T-helper 1 cell (primary cell): Measurements from ENCODE around the gene COQ8A.
"Not testable (repeated sequence)": the region's sequence is repeated elsewhere in the genome, so short reads cannot be mapped to it uniquely, and the experiment has no call there.

Experiments
- DNase-seq, 5 donors: peaks; one replicate each; pipeline ENCODE4 v3.0.0-alpha.2; 2012 to 2020

COQ8A gene

DNA sequence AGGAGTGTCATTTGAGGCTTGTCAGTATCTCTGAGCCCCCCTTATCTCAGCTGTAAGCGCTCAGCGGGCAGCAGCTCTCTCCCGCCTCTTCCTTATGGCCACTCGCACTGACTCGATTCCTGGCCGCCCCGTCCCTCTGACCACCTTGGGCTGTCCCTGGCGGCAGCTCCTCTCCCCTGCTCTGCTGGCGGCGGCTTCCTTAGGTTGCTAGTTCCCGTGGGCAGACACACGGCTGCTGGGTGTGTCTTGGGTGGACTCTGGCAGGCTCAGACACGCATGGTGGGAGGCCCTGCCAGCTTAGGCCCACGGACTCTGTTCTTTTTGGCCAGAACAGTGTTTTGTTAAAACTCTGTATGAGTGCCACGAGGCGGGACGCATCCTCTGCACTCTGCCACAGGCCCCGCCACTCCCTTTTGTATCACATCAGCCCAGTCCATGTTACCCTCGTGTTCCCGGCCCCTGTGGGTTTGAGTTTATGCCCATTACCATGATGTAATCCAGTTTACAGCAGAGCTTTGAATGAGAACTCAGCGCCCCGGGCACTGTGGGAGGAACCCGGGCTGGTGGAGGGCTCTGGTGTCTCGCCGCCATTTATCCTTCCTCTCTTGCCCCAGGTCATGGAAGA, 45.9 kb downstream of the COQ8A start:
- no peak for DNase-seq

DNA sequence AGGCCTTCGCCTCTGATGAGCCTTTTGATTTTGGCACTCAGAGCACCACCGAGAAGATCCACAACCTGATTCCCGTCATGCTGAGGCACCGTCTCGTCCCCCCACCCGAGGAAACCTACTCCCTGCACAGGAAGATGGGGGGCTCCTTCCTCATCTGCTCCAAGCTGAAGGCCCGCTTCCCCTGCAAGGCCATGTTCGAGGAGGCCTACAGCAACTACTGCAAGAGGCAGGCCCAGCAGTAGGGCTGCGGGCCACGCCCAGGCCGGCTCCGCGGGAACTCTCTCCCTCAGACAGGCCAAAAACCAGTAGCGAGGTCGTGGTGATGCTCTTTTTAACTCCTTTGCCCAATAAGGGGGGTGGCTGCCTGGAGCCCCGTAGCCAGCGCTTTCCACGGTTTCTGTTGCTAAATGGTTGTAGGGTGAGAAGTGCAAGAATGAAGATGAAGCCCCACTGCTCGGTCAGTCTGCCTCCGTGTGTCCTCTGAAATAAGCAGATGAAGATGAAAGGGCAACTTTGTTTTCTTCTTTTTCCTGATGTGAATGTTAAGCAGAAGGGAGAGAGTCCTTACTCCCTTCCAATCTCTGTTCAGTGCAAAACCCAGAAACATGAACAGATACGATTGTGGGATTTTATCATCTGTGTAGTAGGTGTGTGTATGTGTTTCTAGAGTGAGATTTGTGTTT, 46.5 kb downstream of the COQ8A start:
- DNase-seq: no peak

DNA sequence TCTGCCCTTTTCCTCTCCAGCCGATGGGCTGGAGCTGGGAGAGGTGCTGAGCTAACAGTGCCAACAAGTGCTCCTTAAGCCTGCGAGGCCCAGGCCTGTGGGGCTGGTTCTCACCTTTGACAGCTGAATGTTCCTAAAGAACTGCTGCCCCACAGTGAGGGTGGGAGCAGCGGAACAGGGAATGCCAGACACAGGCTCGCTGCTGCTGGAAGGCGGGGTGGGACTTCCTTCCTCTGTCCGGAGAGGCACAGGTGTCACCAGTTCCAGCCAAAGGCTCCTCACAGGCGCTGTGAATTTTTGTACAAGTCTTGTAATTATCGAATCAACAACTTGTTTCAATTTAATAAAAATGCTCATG, 47.1 kb downstream of the COQ8A start:
- DNase-seq: no peak

DNA sequence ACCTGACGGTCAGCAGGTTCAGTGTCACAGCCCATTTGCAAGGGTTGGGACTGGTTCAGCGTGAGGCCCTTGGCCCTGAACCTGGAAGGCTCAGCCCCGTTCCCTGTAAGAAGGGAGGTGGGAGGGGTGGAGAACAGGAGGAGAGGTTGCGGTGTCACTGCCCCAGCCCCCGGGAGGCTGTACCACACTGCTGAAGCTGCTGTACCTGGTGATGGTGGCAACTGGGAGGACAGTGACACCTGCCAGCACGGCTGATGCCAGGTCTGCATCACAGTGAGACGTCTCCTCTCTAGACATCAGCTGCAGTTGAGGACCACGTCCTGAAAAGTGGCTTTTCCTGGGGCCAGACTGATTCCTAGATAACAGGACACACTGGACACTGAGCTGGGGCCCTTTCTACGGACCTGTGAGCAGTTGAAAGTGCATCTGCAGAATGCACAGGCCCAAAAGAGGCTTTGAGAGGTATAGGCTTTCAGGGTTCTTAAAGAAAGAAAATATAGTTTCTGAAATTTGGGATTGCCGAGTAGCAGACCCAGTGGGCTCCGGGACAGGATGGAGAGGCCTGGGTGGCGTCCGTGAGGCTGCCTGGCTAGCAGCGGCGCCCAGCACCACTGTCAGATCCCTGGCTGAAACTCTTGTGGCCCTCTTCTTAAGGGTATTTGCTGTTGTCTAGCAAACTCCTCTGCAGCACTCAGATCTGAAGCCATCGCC, 47.7 kb downstream of the COQ8A start:
- no peak for DNase-seq

DNA sequence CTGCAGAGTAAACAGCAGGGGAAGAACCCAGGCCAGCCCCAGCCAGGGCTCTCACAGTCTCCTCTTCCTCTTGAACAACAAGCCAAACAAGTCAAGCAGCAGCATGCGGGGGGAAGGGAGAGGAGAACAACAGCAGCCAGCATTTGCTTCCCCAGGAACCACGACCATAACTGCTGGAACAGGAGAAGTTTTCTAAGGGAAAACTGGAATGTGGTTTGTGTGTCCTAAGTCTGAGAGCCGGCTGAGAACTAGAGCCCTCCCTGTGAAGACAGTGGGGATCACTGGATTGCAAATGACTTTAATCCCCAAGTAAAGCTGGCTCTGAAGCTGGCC, 48.2 kb downstream of the COQ8A start:
- DNase-seq: no peak

DNA sequence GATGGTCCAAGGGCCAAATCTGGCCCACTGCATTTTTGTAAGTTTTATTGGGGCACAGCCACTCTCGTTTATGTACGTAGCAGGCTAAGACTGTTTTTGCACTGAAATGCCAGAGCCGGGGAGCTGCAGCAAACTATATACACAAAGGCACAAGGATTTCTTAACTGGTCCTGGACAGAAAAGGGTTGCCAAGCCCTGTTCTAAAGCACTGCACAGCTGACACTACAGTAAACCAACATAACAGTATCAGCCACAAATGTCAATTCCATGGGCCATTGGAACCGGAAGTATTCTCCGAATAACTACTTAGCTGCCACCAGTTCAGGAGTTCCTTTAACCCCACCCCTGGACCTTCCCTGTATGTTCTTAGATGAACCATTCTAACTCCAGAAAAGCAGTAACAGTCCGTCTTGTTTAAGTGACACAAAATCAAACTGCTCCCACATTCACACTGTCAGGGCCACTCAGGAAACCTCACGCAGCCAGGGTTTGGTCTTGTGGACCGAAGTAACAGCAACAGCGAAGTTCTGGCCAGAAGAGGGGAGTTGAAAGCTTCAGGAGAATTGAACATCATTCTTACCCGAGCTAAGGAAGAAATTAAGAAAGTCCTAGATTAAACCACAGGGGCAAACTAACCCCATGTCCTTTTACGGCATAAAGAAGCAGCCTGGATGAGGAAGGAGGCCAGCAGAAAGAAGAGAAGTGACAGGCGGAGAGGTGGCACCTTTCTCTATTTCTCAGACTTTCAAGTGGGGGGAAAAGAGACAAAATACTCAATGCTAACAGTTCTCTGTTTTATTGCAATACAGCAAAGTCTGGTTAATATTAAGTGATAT, 49.2 kb downstream of the COQ8A start:
- no peak for DNase-seq

DNA sequence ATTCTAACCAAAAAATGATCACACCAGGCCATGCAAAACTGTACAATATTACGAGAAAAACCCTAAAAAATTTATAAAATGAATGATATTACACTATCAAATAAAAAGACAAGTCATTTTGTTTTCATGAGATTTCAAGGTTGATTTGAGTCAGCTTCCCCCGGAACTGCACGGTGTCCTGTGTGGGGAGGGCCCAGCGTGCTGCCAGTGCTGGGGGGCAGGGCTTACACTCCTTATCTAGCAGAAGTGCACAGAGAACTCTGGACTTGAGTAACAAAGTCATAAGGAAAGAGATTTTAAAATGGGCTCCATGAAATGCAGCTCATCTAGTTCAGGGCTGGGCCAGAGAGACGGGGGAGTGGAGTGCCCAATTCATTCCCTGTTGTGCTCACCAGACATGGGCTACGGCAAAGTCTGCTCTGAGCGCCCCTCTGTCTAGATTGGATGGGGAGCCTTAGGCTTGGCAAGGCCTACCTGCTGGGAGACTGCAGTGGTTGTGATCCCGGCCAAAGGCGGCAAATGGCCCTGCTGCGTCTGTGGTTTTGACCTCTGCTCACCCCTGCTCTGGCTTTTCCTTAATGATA, 50.1 kb downstream of the COQ8A start:
- peak in 1 of 5 donors; percentile 89 for DNase-seq

DNA sequence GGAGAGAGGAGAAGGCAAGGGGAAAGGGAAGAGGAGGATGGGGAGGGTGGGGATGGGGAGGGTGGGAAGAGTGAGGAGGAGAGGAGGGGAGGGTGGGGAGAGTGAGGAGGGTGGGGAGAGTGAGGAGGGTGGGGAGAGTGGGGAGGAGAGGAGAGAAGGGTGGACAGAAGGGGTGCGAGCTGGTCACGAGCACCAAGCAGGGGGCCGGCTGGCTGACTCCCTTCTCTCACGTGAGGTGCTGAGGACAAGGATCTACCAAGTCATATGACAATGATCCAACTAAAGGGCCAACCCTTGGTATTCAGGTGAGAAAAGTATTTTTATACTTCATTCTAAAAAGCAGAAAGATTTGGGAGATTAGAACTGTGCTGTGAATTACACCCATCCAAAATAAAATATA, 51.8 kb downstream of the COQ8A start:
- no peak for DNase-seq

DNA sequence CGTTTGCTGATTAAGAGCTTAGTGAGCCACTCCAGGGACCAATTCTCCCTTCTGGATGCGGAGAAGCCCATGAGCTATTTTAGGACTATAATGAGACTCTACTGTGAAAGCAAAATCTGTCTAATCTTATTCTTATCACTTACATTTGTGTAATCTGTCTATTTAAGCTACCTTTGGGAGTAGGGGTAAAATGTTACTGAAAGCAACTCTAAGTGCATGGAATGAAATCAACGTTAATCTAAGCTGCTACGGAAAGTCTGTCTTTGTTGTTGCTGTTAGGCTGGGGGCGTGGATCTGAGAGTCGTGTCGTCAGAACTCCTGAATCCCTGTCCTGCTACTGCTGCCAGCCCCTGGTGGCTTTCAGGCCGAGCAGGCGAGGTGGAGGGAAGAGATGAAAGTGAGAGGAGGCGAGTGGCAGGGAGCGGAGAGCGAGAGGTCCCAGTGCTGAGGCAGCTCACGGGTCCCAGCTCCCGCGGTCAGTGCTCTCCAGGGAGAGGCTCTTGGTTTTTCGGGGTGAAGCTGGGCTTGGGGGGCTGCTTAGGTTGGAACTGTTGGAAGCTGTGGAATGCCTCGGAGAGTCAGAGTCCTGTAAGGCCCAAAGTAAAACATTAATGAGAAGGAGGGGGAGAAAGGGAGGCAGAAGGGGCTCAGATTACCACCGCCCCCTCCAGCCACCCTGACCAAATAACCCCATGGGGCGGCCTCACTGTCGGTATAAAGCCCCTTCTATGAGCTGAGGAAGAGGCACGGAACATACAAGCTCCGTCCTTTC, 53.9 kb downstream of the COQ8A start:
- DNase-seq: no peak

DNA sequence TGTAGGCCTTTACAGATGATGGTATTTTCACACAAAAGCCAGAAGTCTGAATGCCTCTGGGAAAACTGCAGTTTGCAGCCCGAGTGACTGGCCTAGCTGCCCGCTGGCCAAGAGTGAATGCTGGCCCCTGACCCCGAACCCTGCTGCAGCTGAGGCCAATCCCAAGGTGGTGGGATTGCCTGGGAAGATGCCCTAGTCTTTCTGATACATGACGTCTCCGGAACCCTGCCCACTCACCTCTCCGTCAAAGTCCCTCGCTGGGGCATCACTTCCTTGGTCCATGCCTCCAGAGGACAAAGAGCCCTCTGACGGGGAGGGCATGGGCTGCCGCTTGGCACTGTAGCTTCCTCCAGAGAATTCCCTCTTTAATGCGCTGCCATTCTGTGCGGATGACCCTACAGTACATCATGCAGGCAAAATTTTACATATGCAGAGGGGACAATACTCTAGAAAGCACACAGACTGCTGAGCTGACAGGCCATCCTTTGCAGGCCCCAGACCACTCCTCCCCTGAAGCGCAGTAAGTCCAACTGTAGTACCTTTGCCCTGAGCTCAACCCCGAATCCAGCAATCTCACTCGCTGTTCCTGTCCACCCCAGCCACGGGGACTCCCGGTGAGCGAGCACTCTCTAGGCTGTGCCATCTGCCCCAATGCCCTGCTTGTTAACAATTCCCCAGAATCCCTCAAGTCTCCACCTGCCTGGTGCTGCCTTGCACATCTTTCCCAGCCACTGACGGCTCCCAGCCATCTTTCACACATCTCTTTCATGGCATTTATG, 54.7 kb downstream of the COQ8A start:
- no peak for DNase-seq

DNA sequence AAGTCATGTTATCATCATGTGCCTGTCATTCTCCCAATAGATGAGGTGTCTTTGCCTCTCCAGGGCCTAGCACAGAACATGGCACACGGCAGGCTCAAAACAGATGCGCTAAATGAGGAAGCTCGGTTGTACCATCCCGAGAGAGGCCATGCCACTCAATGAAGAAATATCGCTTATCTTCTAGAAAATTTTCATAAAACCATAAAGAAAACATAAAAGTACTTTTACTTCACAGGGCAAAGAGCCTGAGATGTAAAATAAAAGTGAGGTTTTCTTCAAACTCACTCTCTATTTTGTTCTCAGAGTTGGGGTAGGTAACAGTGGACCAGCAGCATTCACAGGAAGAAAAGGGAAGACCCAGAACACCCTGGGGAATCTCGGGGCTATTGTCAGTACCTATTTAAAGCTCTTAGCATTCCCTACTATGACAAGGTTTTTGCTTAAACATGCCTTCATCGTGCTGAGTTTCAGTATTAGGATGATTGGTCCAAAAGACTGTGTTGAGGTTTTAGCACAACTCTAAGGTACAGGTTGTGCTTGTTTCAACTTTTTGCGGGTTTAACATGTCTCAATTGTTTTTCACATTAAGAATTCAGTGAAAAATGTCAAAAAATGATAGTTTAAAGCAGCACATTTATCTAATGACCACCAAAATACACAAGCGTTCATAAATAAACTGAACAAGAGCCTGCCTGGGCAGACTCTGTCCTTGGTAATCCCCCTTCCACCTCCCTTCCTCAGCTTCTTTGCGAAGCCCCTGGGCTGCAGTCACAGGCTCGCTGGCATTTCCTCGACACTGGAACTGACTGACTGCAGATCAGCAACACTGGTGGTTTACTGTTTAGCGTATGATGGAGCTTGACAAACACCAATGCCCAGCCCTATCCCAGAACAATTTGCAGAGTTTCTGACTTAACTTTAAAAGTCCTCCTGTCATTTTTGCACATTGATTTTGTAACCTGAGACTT, 55.6 kb downstream of the COQ8A start:
- DNase-seq: peak in 1 of 5 donors; percentile 18

DNA sequence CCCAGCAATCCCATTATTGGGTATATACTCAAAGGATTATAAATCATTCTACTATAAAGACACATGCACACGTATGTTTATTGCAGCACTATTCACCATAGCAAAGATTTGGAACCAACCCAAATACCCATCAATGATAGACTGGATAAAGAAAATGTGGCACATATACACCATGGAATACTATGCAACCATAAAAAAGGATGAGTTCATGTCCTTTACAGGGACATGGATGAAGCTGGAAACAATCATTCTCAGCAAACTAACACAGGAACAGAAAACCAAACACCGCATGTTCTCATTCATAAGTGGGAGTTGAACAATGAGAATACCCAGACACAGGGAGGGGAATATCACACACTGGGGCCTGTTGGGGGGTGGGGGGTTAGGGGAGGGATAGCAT, 59.5 kb downstream of the COQ8A start:
- not testable (repeated sequence) for DNase-seq

DNA sequence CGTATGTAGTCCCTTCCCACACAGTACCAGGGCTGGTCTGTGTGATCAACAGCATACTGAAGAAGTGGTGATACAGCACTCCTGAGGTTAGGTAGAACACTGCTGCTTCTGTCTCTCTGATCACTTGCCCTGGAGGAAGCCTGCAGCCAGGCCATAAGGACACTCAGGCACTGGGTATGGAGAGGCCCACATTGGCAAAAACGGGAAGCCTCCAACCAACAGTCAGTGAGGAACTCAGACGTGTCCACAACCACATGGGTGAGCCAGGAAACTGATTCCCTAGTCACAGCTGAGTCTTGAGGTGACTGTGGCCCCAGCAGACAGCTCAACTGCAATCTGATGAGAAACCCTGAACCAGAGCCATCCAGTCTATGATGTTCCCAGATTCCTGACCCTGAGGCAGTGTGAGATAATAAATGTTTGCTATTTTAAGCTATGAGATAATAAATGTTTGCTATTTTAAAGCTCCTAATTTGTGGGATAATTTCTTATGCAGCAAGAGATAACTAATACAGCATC, 62.5 kb downstream of the COQ8A start:
- DNase-seq: no peak

DNA sequence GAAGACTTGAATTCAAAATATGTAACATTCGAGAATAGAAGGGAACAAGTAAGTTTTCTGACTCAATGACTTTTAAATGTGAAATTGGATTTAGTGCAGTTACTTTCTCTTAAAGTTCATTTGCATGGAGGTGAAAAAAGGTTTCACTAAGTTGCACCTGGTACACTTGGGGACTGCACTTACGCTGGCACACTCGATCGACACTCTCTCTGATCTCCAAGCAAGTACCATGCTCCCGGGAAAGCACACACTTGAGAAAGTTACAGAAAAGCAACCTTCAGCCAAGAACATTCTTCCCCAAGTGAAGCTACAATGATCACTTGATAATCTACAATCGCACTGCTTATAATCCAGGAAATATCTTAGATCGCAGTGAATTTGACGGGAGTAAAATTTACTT, 63.1 kb downstream of the COQ8A start:
- DNase-seq: no peak

DNA sequence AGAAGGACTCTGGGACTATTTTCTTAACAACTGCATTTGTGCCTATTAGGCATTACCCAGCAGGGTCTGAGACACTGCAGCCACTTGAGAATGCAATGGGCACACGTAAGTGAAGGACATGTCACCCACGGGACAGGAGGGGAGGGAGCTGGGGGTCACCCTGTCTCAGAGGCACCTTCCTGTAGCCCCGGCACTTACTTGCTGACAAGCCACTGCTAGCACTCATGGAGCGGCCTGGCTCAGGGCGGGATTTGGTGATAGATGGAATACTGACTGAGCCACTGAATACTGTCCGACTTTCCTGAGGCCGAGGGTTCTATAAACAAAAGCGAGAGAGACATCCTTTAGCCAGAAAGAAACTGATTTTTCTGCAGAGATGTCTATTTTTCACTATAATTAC, 64.7 kb downstream of the COQ8A start:
- no peak for DNase-seq

DNA sequence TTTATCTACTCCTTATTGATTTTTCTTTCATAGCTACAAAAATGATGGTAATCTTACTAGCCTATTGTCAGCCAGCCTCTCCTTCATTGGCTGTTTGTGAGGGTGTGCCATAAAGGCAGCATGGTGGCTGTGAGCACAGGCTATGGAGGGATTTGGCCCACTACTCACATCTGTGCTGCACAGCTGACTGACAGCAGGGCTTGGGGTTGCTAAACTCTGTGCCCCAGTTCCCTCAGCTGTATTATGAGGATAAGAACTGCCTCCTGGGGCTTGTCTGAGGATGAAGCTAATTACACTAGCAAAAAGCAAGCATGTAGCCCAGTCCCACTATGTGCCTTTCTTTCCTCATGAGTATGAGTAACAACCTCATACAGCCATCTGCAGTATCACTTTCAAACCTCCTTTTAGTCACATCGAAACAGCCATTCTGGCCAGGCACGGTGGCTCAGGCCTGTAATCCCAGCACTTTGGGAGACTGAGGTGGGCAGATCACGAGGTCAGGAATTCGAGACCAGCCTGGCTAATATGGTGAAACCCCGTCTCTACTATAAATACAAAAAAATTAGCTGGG, 66.2 kb downstream of the COQ8A start:
- no peak for DNase-seq

DNA sequence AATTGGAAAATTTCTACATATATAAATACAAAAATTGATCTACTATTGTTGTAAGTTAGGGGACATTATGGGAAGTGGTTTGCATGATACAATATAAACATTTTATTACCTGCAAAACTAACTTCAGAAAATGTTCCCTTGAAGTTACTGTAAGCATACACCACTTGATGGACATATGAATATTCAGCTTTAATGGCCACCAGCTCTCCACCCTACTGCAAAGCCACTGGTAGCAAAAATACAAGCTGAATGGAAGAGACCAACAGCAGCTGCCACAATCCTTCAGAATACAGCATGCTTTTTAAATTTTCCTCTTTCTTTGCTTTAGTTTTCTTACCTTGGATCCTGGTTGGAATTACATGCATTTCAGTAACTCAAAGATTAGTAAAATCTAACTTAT, 69.8 kb downstream of the COQ8A start:
- DNase-seq: no peak

DNA sequence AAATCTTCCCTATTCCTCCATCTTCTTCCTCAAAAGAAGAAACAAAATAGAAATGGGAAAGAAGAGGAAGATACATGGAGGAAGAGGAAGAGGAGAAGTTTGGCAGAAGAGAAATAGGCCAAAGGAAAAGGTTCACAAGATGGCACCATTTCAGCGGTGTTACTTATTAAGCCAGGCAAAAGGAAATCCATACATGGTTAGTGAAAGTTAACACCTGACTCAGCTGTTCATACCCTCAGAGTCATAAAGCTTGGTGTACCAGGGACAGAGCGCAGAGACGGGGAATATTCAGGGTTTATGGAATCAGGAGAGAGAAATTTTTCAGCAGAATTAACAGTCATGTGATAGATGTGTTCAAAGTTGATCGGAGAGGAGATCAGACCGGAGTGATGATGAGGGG, 70.6 kb downstream of the COQ8A start:
- no peak for DNase-seq

DNA sequence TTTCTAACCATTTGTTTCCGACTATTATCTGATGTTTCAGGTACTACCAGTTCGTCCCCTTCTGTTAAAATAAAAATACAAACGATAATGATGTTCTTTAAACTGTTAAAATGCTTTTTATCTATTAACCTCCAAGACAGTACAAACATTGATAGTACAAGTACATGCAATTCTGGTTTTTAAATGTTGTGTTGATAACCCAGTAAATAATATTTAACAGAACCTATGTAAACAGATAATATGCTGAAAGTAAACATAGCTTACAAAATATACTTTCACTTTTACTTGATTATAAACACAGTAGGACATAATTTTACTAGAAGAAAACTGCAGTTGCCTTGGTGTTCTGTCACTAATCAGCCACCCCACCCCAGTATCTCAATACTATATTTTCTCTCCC, 76.9 kb downstream of the COQ8A start:
- DNase-seq: no peak

DNA sequence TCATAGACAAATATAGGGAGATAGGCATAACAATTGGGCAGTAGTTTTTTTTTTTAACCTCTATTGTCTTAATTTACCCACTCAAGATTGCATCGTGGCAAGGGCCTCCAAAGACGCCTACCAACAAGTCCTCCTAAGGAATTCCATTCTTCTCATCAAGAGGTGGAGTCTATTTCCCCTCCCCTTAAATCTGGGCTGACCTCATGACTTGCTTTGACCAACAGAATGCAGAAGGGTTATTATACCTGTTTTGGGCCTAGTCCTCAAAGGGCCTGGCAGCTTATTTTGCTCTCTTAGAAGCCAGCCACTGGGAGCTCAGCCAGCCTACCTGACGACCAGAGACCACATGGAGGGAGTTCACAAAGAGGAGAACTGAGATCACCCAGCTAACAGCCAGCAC, 92.3 kb downstream of the COQ8A start:
- DNase-seq: no peak
